ENCODE results near the gene HAL.
"Not testable (repeated sequence)": the region's sequence is repeated elsewhere in the genome, so short reads cannot be mapped to it uniquely, and the experiment has no call there.

HAL gene

DNA sequence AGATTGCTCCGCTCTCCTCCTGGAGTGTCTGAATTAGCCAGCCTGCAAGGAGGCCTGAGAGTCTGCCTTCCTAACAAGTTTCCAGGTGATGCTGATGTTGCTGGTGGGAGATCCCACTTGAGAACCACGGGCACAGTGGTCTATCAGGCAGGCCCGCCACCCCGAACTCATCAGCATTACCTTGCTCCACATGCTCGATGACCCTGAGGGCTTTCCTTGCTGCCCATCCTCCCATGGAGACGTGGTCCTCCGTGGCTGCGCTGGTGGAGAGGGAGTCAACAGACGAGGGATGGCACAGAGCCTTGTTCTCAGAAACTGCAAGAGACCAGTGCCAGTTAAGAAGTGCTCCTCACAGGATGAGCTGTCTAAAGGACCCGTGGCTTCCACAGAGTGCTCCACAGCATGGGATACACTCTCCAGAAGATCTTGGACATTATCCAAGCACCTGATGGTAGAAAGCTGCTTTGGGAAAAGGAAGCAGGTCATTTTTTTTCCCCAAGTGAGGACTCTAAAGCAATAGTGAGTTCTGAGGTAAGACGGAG lies 18.3 kb downstream of the HAL start:
- no peak for DNase-seq (ENCODE audit: low read depth in 2 of 2)

DNA sequence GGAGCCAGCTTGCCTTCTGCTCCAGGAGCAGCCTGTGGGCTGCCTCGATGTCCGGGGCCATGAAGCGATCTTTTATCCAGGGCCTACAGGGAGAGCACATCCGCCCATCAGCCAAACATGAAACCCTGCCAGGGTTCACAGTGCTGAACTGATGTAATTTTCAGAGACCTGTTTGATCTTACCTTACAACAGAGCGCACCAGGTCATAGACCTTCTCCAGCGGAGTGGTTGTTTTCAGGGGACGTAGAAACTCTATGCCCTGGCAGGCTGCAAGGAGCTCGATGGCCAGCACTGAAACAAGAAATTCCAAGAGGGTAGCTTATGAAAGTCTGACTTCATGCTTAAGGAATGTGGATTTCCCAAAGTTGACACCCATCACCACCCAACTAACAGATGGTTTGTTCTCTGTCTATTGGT lies 19.7 kb downstream of the HAL start:
- DNase-seq (ENCODE audit: low read depth in 2 of 2): no peak

DNA sequence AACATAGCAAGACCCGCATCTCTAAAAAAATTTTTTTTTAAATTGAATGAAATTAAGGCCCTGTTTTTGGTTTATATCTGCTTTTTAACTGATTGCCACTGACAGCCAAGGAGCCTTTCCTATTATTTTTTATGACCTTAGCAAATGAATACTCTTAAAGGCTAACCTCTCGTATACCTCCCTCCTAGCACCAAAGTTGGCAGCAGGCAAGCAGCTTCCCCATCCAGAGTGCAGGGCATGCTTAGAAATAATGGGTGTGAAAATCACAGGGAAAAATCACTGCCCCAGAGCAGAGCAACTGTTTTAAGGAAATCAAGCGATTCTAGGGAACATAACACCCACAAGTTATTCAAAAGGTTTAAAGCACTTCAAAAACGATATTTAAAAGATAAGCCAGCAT lies 20.7 kb downstream of the HAL start:
- DNase-seq (ENCODE audit: low read depth in 2 of 2): no peak

DNA sequence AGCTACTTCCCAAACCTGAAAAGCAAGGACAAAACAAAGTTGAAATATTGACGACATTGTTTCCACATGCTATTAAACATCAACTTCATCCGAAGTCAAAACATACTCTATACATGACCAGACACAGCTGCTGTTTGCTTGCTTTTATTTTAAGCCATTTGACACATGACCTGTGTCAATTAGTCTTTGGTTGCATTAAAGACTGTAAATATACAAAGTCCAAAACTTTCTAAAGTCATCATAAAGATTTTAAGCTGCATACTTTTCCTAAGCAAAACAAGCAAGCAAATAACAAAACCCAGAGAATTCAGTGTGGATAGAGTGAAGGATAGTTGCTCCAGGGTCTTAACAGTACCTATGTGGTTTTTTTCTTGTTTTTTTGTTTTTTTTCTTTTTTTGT lies 21.8 kb downstream of the HAL start:
- no peak for DNase-seq (ENCODE audit: low read depth in 2 of 2)

DNA sequence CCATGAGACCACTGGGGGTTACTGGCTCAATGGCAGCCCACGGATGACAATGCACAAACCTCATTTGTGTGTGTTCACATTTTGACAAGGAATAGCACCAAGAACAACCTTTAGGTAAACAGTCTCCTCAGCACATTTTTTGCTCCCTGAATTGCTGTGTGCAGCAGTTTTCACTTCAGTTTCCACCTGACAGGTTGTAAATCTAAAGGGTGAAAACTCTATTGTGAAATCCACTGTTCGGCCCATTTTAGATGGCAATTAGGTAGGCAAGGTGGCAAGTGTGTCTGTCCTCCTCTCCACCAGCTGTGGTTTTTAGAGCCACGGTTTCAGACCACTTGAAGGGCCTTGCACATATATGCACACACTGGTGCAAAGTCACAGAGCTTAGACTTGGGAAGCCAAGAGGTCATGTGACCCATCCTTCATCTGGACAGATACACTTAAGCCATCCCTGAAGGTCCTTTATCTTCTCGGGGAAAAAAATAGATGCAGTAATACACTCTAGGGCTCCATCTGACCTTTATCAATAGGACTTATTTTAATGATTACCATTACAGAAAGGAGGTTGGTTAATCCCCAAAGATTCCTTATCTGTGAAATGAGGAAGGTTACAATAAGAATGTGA lies 23.2 kb downstream of the HAL start:
- DNase-seq (ENCODE audit: low read depth in 2 of 2): no peak

DNA sequence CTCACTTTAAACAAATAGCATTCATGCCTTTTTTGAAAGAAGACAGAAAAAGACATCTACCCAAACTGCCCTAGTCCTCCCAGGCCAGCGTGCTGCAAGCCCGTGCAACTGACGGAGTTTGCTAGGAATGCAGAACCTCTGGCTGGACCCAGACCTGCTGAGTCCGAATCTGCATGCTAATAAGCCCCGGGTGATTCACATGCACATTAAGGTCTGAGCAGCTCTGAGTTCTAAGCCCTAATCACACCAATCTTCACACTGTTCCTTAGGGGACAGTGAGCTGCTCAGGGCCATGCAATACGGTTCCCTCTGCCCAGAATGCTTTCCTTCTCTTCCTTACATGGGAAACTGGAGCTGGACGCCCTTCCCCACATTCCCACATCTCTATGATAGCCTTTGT lies 25.2 kb downstream of the HAL start:
- DNase-seq (ENCODE audit: low read depth in 2 of 2): no peak

DNA sequence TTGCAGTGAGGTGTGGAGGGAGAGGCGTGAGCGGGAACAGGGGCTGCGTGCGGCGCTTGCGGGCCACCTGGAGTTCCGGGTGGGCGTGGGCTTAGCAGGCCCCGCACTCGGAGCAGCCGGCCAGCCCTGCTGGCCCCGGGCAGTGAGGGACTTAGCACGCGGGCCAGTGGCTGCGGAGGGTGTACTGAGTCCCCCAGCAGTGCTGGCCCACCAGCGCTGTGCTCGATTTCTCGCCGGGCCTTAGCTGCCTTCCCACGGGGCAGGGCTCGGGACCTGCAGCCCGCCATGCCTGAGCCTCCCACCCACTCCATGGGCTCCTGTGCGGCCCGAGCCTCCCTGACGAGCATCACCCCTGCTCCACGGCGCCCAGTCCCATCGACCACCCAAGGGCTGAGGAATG lies 27.0 kb downstream of the HAL start:
- not testable (repeated sequence) for DNase-seq (ENCODE audit: low read depth in 2 of 2)

DNA sequence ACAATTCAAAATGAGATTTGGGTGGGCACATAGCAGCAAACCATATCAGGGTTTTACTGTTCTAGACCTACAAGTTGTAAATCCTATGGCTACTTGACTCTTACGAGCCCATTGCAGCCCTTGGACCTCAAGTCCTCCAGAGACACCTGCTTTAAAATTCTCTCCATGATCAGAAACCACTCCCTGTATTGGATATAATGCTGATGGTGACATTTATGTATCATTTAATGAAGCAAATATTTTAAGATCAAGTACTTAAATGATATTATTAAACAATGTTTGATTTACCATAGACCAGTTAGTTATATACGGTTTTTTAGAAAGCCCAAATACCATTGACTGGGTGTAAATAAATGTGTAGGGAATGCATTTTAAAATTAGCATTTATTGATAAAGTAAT lies 28.8 kb downstream of the HAL start:
- no peak for DNase-seq (ENCODE audit: low read depth in 2 of 2)

DNA sequence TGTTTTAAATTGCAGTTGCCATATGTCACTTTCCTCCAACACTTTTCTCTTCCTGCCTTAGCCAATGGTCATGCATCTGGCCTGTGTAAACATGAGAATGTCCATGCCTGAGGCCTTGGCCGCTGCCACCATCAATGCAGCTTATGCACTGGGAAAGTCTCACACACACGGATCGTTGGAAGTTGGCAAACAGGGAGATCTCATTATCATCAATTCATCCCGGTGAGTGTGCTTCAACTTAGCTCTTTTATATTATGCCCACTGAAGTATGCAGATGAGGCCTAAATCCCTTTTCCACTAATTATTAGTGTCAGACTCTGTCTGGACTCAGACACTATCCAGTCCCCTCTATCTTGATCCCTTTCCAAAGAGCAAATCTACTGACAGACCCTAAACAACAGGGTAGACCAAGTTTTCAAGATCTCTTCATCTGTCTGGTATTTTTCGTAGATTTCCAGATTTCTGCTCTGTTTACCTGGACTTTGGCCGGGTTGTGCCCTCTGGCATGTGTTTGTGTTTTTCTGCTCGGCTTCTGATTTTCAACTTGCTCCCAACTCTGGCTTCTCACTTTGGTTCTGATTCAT lies 29.8 kb downstream of the HAL start:
- no peak for DNase-seq (ENCODE audit: low read depth in 2 of 2)

DNA sequence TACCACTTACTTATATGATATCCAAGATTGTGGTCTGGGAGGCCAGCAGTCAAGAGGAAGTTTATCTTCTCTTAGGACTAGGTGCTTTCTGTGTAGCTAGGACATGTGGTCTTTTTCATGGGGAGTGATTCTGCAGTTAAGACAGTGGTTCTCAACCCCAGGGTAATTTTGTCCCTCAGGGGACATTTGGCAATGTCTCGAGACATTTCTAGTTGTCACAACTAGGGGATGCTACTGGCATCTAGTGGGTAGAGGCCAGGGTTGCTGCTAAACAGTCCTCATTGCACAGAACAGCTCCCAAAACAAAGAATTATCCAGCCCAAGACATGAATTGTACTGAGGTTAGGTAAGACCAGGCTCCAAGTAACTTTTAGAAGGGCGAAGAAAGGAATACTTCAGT lies 33.0 kb downstream of the HAL start:
- DNase-seq (ENCODE audit: low read depth in 2 of 2): no peak

DNA sequence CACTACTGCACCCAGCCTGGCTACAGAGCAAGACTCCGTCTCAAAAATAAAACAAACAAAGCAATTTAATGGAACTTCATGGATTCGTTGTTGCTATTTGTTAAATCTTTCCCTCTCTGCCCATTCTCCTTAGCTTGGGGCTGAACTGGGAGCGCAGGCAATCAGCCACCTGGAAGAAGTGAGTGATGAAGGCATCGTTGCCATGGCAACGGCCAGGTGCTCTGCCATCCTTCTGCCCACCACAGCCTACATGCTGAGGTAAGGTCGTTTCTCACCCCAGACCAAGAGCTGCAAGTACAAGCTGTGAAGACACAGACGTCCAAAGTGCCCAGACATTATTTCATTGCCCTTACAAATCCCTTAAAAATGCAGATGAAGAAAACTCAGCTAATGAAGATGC lies 33.9 kb downstream of the HAL start:
- DNase-seq (ENCODE audit: low read depth in 2 of 2): no peak

DNA sequence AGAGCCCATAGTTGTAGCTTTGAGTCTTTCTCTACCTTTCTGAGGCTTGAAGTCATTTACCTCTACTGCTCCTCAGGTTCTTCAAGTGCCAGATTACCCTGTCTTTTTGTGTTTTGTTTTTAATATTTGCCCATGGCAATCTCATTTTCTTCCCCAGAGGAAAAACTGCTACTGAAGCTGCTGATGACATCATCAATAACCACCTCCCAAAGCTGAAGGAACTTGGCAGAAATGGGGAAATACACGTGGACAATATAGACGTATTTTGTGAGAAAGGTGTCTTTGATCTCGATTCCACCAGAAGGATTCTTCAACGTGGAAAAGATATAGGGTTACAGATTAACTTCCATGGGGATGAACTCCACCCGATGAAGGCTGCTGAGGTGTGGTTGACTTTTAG lies 35.9 kb downstream of the HAL start:
- DNase-seq (ENCODE audit: low read depth in 2 of 2): no peak

DNA sequence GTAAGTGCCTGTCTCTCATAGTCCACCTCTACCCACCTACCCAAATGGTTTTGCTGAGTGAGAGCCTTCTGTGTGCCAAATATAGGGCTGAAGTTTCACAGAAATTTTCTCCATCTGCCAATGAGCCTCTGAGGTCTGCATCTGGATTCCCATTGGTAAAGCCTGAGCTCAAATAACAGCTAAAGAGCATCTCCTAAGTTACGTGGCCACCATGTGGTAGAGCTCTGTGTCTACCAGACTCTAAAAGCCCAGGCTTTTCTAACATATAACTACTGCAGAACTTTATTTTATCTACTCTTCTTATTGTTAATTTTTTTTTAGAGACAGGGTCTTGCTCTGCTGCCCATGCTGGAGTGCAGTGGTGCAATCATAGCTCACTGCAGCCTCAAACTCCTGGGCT lies 37.0 kb downstream of the HAL start:
- no peak for DNase-seq (ENCODE audit: low read depth in 2 of 2)

DNA sequence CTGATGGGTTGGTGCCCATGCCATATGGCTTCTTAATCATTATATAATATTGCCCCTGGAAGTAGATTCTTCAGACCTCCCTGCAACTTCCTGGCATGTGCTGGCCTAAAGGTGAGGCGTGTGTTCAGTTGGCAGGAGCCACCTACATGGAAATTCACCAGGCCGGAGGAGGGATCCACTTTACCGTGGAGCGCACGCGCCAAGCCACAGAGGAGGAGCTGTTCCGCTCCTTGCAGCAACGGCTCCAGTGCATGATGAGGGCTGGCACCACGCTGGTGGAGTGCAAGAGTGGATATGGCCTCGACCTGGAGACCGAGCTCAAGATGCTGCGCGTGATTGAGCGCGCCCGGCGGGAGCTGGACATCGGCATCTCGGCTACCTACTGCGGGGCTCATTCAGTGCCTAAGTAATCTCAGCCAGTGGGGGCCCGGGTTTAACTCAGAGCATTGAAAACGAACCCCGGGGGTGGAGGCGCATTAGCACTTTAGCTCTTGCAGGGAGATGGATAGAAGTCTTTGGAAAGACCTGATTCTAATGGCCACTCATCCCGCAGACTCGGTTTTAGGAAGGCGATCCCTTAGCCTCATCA lies 39.5 kb downstream of the HAL start:
- DNase-seq (ENCODE audit: low read depth in 2 of 2): no peak

DNA sequence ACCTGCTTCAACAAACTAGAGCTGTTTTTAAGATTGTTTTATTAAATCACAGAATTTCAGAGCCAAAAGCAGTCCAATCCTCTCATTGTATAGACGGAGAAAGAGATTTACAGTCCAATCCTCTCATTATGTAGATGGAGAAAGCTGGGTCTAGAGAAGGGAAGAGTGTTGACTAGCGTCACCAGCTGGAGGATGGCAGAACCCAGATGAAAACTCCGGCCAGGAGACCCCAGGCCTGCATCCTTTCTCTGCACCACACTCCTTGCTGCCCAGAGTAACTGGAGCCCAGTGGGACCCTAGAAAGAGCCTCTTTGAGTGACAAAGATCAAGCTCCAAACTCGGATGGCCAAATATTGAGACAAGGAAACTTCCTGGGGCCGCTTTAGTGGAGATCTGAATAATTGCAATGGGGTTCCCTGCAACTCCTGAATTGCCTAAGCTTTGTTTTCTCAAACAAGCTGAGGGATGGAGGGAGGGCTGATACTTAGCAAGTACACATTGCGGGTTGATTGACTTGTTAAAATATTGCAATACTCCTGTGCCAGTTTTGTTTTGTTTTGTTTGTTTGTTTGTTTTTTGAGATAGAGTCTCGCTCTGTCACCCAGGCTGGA lies 40.5 kb downstream of the HAL start:
- DNase-seq (ENCODE audit: low read depth in 2 of 2): no peak

DNA sequence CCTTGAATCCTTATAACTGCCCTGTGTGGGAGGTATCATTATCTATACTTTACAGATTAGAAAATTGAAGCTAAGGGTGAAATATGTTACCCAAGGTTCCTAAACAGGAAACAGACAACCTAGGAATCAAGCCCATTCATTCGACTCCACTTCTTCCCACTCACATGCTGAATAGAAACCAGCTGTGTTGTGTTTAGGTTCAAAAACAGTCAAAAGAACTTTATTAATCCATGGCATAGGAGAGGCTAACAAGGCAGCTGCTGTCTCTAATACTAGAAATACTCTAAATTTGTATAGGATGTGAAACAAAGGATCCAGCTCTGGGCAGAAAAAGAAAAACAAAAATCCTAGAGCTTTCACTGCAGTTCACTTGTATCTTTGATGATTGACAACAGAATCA lies 43.1 kb downstream of the HAL start:
- no peak for DNase-seq (ENCODE audit: low read depth in 2 of 2)

DNA sequence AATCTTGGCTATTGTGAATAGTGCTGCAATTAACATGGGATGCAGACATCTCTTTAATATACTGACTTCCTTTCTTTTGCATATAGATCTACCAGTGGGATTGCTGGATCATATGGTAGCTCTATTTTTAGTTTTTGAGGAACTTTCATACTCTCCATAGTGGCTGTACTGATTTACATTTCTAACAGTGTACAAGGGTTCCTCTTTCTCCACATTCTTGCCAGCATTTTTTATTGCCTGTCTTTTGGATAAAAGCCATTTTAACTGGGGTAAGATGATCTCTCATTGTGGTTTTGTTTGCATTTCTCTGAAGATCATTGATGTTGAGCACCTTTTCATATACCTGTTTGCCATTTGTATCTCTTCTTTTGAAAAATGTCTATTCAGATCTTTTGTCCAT lies 44.6 kb downstream of the HAL start:
- DNase-seq (ENCODE audit: low read depth in 2 of 2): no peak

DNA sequence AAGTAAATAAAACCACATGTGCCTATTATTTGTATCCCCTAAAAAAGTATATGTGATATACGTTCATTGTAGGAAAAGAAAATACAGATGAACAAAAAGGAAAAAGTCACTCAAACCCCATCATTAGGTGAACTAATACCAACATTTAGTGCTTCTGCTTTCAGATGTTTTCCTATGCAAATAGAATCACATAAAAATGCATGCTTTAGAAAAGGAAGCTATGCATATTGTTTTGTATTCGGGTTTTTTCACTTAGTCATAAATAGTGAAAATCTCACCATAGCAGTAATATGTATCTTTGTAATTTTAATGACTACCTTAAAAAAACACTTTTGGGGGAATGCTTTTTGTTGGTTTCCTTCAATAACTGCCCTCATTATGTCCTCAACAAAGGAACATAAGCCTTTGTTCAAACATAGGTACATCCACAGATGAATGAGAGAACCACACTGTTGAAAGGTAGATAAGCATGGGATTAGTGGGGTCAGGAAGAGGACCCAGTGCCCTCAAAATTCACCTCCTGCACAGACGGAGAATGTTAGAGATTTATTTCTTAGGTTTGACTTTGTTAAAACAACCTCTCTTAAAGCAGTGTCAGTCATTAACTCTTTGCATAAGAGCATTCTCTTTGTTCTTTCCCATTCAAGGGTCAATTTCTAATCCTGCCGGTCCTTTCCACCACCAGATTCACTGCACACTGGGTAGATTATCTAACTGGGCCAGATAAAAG lies 46.5 kb downstream of the HAL start:
- DNase-seq (ENCODE audit: low read depth in 2 of 2): no peak

DNA sequence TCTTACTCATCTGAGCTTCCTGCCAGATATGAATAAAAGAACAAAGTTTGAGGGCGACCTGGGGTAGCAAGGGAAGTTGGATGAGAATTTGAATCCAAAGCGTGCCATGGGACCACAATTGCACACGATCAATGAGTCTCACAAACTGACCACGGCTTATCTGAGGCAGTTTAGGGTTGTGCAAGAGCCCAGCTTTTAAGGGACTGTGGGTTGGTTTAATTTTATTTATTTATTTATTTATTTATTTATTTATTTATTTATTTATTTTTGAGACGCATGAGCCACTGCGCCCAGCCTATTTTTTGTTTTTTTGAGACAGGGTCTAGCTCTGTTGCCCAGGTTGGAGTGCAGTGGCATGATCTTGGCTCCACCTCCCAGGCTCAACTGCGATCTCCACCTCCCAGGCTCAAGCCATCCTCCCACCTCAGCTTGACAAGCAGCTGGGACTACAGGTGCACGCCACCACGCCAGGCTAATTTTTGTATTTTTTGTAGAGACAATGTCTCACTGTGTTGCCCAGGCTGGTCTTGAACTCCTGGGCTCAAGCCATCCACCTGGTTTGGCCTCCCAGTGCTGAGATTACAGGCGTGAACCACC lies 51.9 kb downstream of the HAL start:
- no peak for DNase-seq (ENCODE audit: low read depth in 2 of 2)

DNA sequence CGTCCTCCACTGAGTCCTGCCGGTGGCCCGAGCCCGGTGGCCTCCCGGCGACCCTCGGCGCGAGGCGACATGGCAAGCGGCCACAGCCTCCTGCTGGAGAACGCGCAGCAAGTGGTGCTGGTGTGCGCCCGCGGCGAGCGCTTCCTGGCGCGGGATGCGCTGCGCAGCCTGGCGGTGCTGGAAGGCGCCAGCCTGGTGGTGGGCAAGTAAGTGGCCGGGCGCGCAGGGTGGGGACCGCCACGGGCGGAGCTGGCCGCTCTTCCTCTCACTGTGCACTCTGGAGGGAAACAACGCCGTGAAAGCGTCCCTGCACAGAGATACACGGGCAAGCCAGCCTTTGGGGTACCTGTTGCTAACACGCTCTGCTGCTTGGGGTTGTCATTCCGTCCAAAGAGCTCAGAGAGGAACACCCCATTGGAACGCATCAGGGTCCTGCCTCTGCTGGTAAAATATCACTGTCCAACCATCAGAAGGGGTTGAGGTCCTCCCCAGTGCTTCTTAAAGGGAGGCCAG lies 52.8 kb downstream of the HAL start, which contains the start of gene AMDHD1:
Gene AMDHD1 (plus strand): TSS at position 2 of the 513 bp plus-strand sequence. CDS start 68 bp downstream, at position 70.
- DNase-seq (ENCODE audit: low read depth in 2 of 2): peak; percentile 33 to 46

DNA sequence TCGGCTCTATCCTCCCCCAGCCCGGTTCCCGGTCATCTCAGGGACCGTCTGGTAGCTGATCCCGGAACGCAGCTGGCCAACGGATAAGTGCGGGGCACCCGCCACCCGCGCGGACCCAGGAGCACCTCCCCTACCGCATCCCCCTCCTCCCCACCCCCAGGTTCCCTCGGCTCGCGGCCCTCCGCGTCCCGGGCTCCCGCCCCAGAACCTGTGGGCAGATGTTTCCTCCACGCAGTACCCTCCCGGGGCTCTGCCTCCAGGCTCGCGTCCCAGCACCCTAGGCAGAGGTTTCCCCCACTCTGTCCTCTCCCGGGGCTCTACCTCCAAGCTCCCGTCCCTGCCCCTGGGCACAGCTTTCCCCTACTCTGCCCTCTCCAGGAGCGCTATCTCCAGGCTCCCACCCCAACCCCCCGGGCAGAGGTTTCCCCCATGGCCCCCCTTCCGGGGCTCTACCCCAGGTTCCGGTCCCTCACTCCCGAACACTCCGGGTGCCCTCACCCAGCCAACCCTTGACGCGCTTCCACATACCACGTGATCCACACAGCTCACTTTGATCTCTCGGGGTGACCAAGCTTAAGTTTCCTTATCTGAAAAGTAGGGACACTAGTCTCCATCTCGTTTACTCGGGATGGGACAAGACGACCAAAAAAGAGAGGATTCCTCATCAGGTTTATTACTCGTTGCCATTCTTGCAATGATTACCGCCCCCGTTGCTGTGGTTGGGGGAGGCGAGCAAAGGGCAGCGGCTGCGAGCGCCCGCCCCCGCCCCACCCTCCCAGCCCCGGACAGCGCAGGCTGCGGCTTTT lies 53.4 kb downstream of the HAL start, which contains the start of gene CCDC38:
Gene CCDC38 (minus strand): TSS at position 91 of the 806 bp plus-strand sequence. CDS start 6,105 bp downstream, outside the sequence.
- peak; percentile 69 to 72 for DNase-seq (ENCODE audit: low read depth in 2 of 2)

Data from activated CD4-positive, alpha-beta T cell treated with anti-CD3 and anti-CD28 coated beads for 24 hours (primary cell).